ENCODE data around the gene CGNL1.

The CGNL1 gene

GRCh38 chr15:57481038-57481705 is 104.9 kb downstream of the CGNL1 start:
- no peak overlapping the region for H3K4me2 ChIP-seq (ENCODE audit: low read depth, low read length, poor library complexity, severe bottlenecking)
- H3K9ac ChIP-seq (ENCODE audit: low read length): no peak overlapping the region
- no peaks in the 10 kb centered on the region for H3F3A ChIP-seq (ENCODE audit: insufficient read depth)
- H3K9me3 ChIP-seq (ENCODE audit: insufficient read depth, low read length): no peaks in the 10 kb centered on the region
- H3K4me3 ChIP-seq (ENCODE audit: insufficient read depth, low read length, poor library complexity, severe bottlenecking): no peak overlapping the region
- TF ChIP-seq CTCF (IDR thresholded peaks at IDR 0.05; ENCODE audit: insufficient read depth, low read length, poor library complexity, severe bottlenecking) (no peak), EZH2phosphoT487 (conservative IDR thresholded peaks at IDR 0.05; ENCODE audit: low read length) (no peak)
- H3K27me3 ChIP-seq (ENCODE audit: low read length): no peaks in the 10 kb centered on the region
- no peaks in the 10 kb centered on the region for H3K79me2 ChIP-seq (ENCODE audit: insufficient read depth, low read length)
- H3K36me3 ChIP-seq (ENCODE audit: low read length): no peaks in the 10 kb centered on the region
- no peaks in the 10 kb centered on the region for H4K20me1 ChIP-seq (ENCODE audit: low read depth, low read length)
- no peak overlapping the region for H2AFZ ChIP-seq (ENCODE audit: low read depth, low read length, severe bottlenecking)
- no peaks in the 10 kb centered on the region for H3K9me2 ChIP-seq (replicated peaks; ENCODE audit: insufficient read depth, low read length)
- H3K27ac ChIP-seq (ENCODE audit: low read depth, low read length): no peak overlapping the region

GRCh38 chr15:57485869-57486268 is 109.6 kb downstream of the CGNL1 start:
- H2AFZ ChIP-seq (ENCODE audit: low read depth, low read length, severe bottlenecking): no peak overlapping the region

GRCh38 chr15:57486833-57487232 is 110.5 kb downstream of the CGNL1 start:
- Histone ChIP-seq H3K9me2 (replicated peaks; ENCODE audit: insufficient read depth, low read length) (no peaks in the 10 kb centered on the region), H3K9ac (ENCODE audit: low read length) (no peak overlapping the region), H4K20me1 (ENCODE audit: low read depth, low read length) (no peaks in the 10 kb centered on the region), H3K4me2 (ENCODE audit: low read depth, low read length, poor library complexity, severe bottlenecking) (no peak overlapping the region), H2AFZ (ENCODE audit: low read depth, low read length, severe bottlenecking) (no peak overlapping the region), H3K4me3 (ENCODE audit: insufficient read depth, low read length, poor library complexity, severe bottlenecking) (no peak overlapping the region), H3K36me3 (ENCODE audit: low read length) (no peaks in the 10 kb centered on the region), H3K27ac (ENCODE audit: low read depth, low read length) (no peak overlapping the region), H3K27me3 (ENCODE audit: low read length) (no peaks in the 10 kb centered on the region), H3K9me3 (ENCODE audit: insufficient read depth, low read length) (no peaks in the 10 kb centered on the region), H3K79me2 (ENCODE audit: insufficient read depth, low read length) (no peaks in the 10 kb centered on the region), H3F3A (ENCODE audit: insufficient read depth) (no peaks in the 10 kb centered on the region)
- TF ChIP-seq EZH2phosphoT487 (conservative IDR thresholded peaks at IDR 0.05; ENCODE audit: low read length): no peak
- no peak for TF ChIP-seq CTCF (IDR thresholded peaks at IDR 0.05; ENCODE audit: insufficient read depth, low read length, poor library complexity, severe bottlenecking)

More at GRCh38 chr15:57485869-57486268, 109.6 kb downstream of the CGNL1 start:
- Histone ChIP-seq H3K9ac (ENCODE audit: low read length) (no peak overlapping the region), H4K20me1 (ENCODE audit: low read depth, low read length) (no peaks in the 10 kb centered on the region), H3K4me2 (ENCODE audit: low read depth, low read length, poor library complexity, severe bottlenecking) (no peak overlapping the region), H3K4me3 (ENCODE audit: insufficient read depth, low read length, poor library complexity, severe bottlenecking) (no peak overlapping the region), H3K27me3 (ENCODE audit: low read length) (no peaks in the 10 kb centered on the region), H3K9me3 (ENCODE audit: insufficient read depth, low read length) (no peaks in the 10 kb centered on the region), H3K27ac (ENCODE audit: low read depth, low read length) (no peak overlapping the region), H3K36me3 (ENCODE audit: low read length) (no peaks in the 10 kb centered on the region), H3K9me2 (replicated peaks; ENCODE audit: insufficient read depth, low read length) (no peaks in the 10 kb centered on the region), H3K79me2 (ENCODE audit: insufficient read depth, low read length) (no peaks in the 10 kb centered on the region), H3F3A (ENCODE audit: insufficient read depth) (no peaks in the 10 kb centered on the region)
- TF ChIP-seq CTCF (IDR thresholded peaks at IDR 0.05; ENCODE audit: insufficient read depth, low read length, poor library complexity, severe bottlenecking): no peak
- no peak for TF ChIP-seq EZH2phosphoT487 (conservative IDR thresholded peaks at IDR 0.05; ENCODE audit: low read length)

Measured in SU-DHL-6 (cell line).